Neural progenitor cell (in vitro differentiated cells): ENCODE measurements around the gene NCOA3. TPM values are rescaled to one million over a fixed set of nuclear protein-coding genes. Genes with fewer than 3 reads are reported as not detected.
A peak's percentile ranks its signal among the peaks of the same experiment; 100 is the strongest.

Experiments used
- DNase-seq: peaks from one replicate; pipeline ENCODE4 v3.0.0-alpha.2; 2016; ENCODE audit warnings: low spot score
- H2AFZ ChIP-seq: fragments of 200-600 bp; sonication (generic); replicated peaks from 2 replicates; pipeline ENCODE4 v1.6.1; 2016; ENCODE audit warnings: antibody characterized with exemption
- H3F3A ChIP-seq: fragments of 200-600 bp; sonication (generic); 2 replicates; pipeline ENCODE4 v1.6.1; 2016; ENCODE audit warnings: antibody characterized with exemption, low read depth
- H3K27ac ChIP-seq: fragments of 200-600 bp; sonication (generic); 2 replicates; pipeline ENCODE4 v1.5.1; 2016; ENCODE audit warnings: mild to moderate bottlenecking
- H3K27me3 ChIP-seq: fragments of 200-600 bp; sonication (generic); 2 replicates; pipeline ENCODE4 v1.6.1; 2016; ENCODE audit warnings: mild to moderate bottlenecking, moderate library complexity
- H3K36me3 ChIP-seq: fragments of 200-600 bp; sonication (generic); 2 replicates; pipeline ENCODE4 v1.5.1; 2016
- H3K4me1 ChIP-seq: fragments of 200-600 bp; sonication (generic); 2 replicates; pipeline ENCODE4 v1.6.1; 2016; ENCODE audit warnings: mixed run types
- H3K4me2 ChIP-seq: fragments of 200-600 bp; sonication (generic); 2 replicates; pipeline ENCODE4 v1.6.1; 2016
- H3K4me3 ChIP-seq: fragments of 200-600 bp; sonication (generic); 2 replicates; pipeline ENCODE4 v1.5.1; 2016
- H3K79me2 ChIP-seq: fragments of 200-600 bp; sonication (generic); 2 replicates; pipeline ENCODE4 v1.6.1; 2016; ENCODE audit warnings: low read depth
- H3K9ac ChIP-seq: fragments of 200-600 bp; sonication (generic); 2 replicates; pipeline ENCODE4 v1.6.1; 2016
- H3K9me3 ChIP-seq: fragments of 200-600 bp; sonication (generic); 2 replicates; pipeline ENCODE4 v1.5.1; 2016; ENCODE audit warnings: low read depth
- H4K20me1 ChIP-seq: fragments of 200-600 bp; sonication (generic); 2 replicates; pipeline ENCODE4 v1.6.1; 2016; ENCODE audit warnings: low read depth
- H3K27ac Mint-ChIP-seq: 3 replicates; pipeline ENCODE4 v1.8.0; 2021; ENCODE audit warnings: mixed read lengths
- H3K27me3 Mint-ChIP-seq: 2 replicates; pipeline ENCODE4 v1.8.0; 2022; ENCODE audit warnings: low read depth, mild to moderate bottlenecking, inconsistent platforms, moderate library complexity, mixed read lengths; ENCODE audit not compliant: insufficient read depth
- H3K36me3 Mint-ChIP-seq: 3 replicates; pipeline ENCODE4 v1.8.0; 2021; ENCODE audit warnings: mixed read lengths
- H3K4me1 Mint-ChIP-seq: 3 replicates; pipeline ENCODE4 v1.8.0; 2021; ENCODE audit warnings: mixed read lengths
- H3K4me3 Mint-ChIP-seq: 3 replicates; pipeline ENCODE4 v1.8.0; 2021; ENCODE audit warnings: mild to moderate bottlenecking, moderate library complexity, mixed read lengths
- H3K9me3 Mint-ChIP-seq: 3 replicates; pipeline ENCODE4 v1.8.0; 2020; ENCODE audit warnings: mixed read lengths
- CTCF ChIP-seq: fragments of 200-600 bp; sonication (generic); IDR thresholded peaks from 2 replicates; pipeline ENCODE4 v1.5.1; 2017; ENCODE audit warnings: antibody characterized with exemption, mild to moderate bottlenecking
- EZH2 ChIP-seq: fragments of 200-600 bp; sonication (generic); IDR thresholded peaks from 2 replicates; pipeline ENCODE4 v1.6.1; 2017; ENCODE audit warnings: antibody characterized with exemption, mild to moderate bottlenecking, moderate library complexity
- EZH2phosphoT487 ChIP-seq: fragments of 200-600 bp; sonication (generic); IDR thresholded peaks from 2 replicates; pipeline ENCODE4 v1.6.1; 2017; ENCODE audit warnings: antibody characterized with exemption
- total RNA-seq: library from RNA; depleted of rRNA; stranded (reverse); fragments of >200 nt; gene quantifications from 2 replicates; pipeline ENCODE4 v1.2.3, GENCODE V29; 2015; ENCODE audit warnings: low replicate concordance

The NCOA3 gene
- total RNA-seq, 1 donor from 2014 or later = 64.5 TPM

GRCh38 chr20:47691625-47692024, 189.9 kb downstream of the NCOA3 start:
- peaks cover 3% of the 10 kb centered on the region for H3K36me3 ChIP-seq
- peak; percentile 29 for DNase-seq
- Mint-ChIP-seq H3K9me3 (no peaks in the 10 kb centered on the region), H3K4me3 (no peak overlapping the region), H3K4me1 (peaks cover 23% of the 10 kb centered on the region), H3K27ac (no peak overlapping the region), H3K36me3 (no peaks in the 10 kb centered on the region), H3K27me3 (peaks cover 6% of the 10 kb centered on the region)
- H3K4me3 ChIP-seq = no peak overlapping the region
- no peaks in the 10 kb centered on the region for H3K79me2 ChIP-seq
- peaks cover 19% of the 10 kb centered on the region for H3K9me3 ChIP-seq
- H2AFZ ChIP-seq = no peak overlapping the region
- TF ChIP-seq EZH2 (no peak), CTCF (no peak), EZH2phosphoT487 (no peak)
- no peaks in the 10 kb centered on the region for H3K27me3 ChIP-seq
- no peak overlapping the region for H3K9ac ChIP-seq
- H3K4me2 ChIP-seq = no peak overlapping the region
- H4K20me1 ChIP-seq = no peaks in the 10 kb centered on the region
- H3K27ac ChIP-seq = no peak overlapping the region
- H3F3A ChIP-seq = no peaks in the 10 kb centered on the region
- H3K4me1 ChIP-seq = no peaks in the 10 kb centered on the region

- Histone ChIP-seq H3K4me1 (no peaks in the 10 kb centered on the region), H3K36me3 (peaks cover 3% of the 10 kb centered on the region), H3K9ac (no peak overlapping the region), H3K4me2 (no peak overlapping the region), H2AFZ (no peak overlapping the region), H3K27me3 (no peaks in the 10 kb centered on the region), H3K9me3 (peaks cover 19% of the 10 kb centered on the region), H3K4me3 (no peak overlapping the region), H3F3A (no peaks in the 10 kb centered on the region), H3K27ac (no peak overlapping the region), H4K20me1 (no peaks in the 10 kb centered on the region), H3K79me2 (no peaks in the 10 kb centered on the region)
- H3K4me3 Mint-ChIP-seq = no peak overlapping the region
- no peaks in the 10 kb centered on the region for H3K9me3 Mint-ChIP-seq
- no peak for TF ChIP-seq EZH2
- TF ChIP-seq EZH2phosphoT487 = no peak
- no peak for TF ChIP-seq CTCF
- H3K36me3 Mint-ChIP-seq = no peaks in the 10 kb centered on the region
- no peak for DNase-seq
- H3K27ac Mint-ChIP-seq = peak overlapping the region; percentile 70
- peaks cover 6% of the 10 kb centered on the region for H3K27me3 Mint-ChIP-seq
- peaks cover 6% of the 10 kb centered on the region for H3K4me1 Mint-ChIP-seq
Observed at GRCh38 chr20:47694021-47694818, 192.5 kb downstream of the NCOA3 start.

- no peak overlapping the region for H3K4me3 Mint-ChIP-seq
- H3K9me3 Mint-ChIP-seq = no peaks in the 10 kb centered on the region
- H3K4me1 ChIP-seq = no peaks in the 10 kb centered on the region
- no peaks in the 10 kb centered on the region for H3K4me1 Mint-ChIP-seq
- H4K20me1 ChIP-seq = no peaks in the 10 kb centered on the region
- no peak for TF ChIP-seq CTCF
- TF ChIP-seq EZH2phosphoT487 = no peak
- no peak for TF ChIP-seq EZH2
- H3F3A ChIP-seq = no peaks in the 10 kb centered on the region
- H3K27ac Mint-ChIP-seq = no peak overlapping the region
- no peaks in the 10 kb centered on the region for H3K27me3 Mint-ChIP-seq
- H3K36me3 Mint-ChIP-seq = no peaks in the 10 kb centered on the region
- DNase-seq = no peak
- H3K27me3 ChIP-seq = no peaks in the 10 kb centered on the region
- no peaks in the 10 kb centered on the region for H3K79me2 ChIP-seq
- peaks cover 3% of the 10 kb centered on the region for H3K36me3 ChIP-seq
- H3K4me2 ChIP-seq = no peak overlapping the region
- H3K9me3 ChIP-seq = peaks cover 8% of the 10 kb centered on the region
- no peak overlapping the region for H3K9ac ChIP-seq
- H2AFZ ChIP-seq = no peak overlapping the region
- no peak overlapping the region for H3K4me3 ChIP-seq
- H3K27ac ChIP-seq = no peak overlapping the region
Observed at GRCh38 chr20:47696856-47697255, 195.2 kb downstream of the NCOA3 start.
